HG02623 (cell line): ENCODE data around the gene MTA2.
"Not testable (repeated sequence)": the region's sequence is repeated elsewhere in the genome, so short reads cannot be mapped to it uniquely, and the experiment has no call there.

Experiments used
- ATAC-seq: cut with Tn5 transposase; IDR thresholded peaks from one replicate; pipeline ENCODE4 v1.9.1; 2021; ENCODE audit warnings: moderate library complexity; ENCODE audit not compliant: unreplicated experiment

MTA2 gene

GRCh38 chr11:62601372-62602140 is at the start of gene MTA2:
Gene MTA2 (minus strand): TSS chr11:62601865. CDS start chr11:62601450, 415 bp downstream.
- ATAC-seq = peak; percentile 68

DNA sequence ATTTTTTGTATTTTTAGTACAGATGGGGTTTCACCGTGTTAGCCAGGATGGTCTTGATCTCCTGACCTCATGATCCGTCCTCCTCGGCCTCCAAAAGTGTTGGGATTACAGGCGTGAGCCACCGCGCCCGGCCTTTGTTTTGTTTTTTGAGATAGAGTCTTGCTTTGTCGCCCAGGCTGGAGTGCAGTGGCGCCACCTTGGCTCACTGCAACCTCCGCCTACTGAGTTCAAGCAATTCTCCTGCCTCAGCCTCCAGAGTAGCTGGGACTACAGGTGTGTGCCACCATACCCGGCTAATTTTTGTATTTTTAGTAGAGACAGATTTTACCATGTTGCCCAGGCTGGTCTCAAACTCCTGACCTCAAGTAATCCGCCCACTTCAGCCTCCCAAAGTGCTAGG is 48.6 kb upstream of the MTA2 start:
- not testable (repeated sequence) for ATAC-seq

DNA sequence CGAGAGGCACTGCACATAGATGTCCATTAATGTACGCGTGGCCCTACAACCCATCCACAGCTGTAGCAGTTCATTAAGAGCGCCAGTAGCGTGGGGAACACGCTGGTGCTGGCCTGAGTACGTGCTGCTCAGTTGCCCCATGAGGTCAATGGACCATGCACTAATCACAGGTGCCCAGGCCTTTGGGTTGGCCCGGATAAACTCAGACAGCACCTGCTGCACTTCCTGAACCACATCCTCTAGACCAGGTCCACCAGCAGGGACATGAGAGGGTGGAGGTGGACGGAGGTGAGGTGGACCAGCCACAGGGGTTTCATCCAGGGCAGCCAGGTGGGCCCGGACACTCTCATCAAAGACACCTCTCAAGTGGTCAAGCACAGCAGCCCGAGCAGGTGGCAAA is 47.8 kb upstream of the MTA2 start:
- no peak for ATAC-seq

DNA sequence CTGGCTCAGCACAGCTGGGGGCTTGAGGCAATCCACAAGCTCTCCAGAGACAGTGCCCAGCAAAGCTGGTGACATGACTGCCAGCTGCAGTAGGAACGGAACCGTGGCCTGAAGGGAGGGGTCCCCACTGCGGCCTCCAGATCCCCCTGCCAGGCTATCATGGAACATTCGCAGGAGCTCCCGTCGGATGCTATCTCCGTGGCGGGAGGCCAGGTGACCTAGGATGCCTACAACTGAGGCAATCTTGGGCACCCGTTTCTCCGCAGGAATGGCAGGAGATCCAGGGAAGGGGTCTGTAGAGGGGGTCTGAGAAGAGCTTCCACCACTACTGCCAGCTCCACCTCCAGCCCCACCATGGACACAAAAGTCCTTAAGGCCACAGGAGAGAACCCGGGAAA is 47.3 kb upstream of the MTA2 start:
- no peak for ATAC-seq

DNA sequence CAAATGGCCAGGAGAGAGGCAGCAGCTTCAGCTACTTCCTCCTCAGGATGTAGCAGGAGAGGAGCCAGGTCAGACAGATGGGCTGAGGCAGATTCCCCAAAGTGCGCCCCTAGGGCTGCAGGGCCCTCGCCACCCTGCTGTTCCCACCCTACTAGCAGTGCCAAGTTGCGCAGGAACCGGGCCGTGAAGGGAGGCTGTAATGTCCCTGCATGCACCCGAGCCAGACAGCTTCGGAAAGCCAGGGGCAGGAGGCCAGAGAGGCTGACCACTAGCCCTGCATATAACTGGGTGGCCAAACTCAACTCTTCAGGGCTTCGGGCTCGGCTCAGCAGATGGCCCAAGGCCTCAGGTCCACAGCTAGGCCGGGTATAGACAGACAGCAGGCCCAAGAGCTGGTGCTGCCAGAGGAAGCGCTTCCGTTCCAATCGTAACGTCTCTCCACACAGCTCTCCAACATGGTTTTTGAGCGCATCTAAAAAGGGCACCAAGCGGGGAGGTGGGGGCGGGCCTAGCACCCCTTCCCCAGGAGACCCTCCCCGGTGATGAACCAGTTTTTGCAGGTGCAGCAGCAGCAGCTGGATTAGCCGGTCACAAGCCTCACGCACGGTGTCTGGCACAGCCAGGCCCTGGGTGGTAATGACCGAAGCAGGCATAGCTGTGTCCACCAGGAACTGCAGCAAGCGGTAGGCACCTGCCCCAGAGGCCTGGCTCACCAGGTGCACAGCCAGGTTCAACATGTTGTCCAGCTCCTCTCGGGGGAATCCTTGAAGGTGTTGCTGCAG is 46.7 kb upstream of the MTA2 start:
- no peak for ATAC-seq

GRCh38 chr11:62647609-62648005 is 45.9 kb upstream of the MTA2 start:
- ATAC-seq = no peak

DNA sequence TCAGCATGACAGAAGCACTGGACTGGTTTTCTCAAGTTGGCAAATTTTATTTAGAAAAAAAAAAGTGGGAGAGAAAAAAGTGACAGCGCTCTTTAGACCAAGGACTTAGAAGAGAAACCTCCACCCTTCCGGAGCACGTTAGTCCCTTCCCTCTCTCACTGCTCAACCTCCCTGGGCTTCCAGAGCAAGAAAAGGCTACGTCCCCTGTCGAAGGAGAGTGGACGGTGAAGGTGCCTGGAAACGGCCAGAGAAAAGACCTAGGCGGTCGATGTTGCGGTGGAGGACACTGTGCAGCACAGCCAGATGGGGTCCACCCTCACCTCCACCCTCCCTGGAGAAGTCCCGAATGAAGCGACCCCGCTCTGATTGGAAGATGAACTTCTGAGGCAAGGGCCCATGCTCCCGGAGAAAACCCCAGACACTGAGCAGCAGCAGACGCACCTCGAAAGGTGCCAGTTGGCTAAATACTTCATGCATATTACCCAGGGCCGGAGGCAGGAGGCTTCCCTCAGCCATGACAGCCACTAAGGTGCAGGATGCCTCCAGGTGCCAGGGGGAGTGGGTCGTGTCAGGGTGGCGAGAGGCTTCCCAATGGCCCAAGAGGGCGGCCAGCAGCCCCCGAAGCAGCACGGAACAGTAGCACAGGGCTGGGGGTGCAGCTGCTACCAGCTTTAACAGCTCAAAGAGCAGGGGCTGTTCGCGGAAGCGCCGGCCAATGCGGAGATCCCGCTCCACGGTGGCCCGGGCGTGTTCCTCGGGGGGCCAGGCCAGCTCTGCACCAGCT is 45.4 kb upstream of the MTA2 start:
- no peak for ATAC-seq

- ATAC-seq = peak; percentile 87
Measured at GRCh38 chr11:62645946-62646824, 44.5 kb upstream of the MTA2 start, which contains the start of gene GANAB. Gene GANAB (minus strand): TSS chr11:62646613. CDS start chr11:62646599, 14 bp downstream.

DNA sequence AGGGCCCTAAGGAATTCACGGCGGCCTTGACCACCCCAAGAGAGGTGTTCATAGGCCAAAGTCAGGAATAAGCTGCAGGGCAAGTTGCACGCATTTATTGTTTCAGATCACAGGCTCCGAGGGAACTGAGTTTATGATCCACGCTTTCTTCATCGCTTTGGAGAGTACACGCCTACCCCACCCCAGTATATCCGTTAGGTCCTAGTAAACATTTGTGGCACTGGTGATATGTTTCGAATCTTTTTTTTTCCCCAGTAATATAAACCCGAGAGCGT is 43.9 kb upstream of the MTA2 start:
- no peak for ATAC-seq

- no peak for ATAC-seq
Measured at GRCh38 chr11:62644220-62644619, 42.6 kb upstream of the MTA2 start.

- ATAC-seq = no peak
Measured at GRCh38 chr11:62632492-62632891, 30.8 kb upstream of the MTA2 start.

GRCh38 chr11:62627713-62628112 is 26.0 kb upstream of the MTA2 start:
- no peak for ATAC-seq

DNA sequence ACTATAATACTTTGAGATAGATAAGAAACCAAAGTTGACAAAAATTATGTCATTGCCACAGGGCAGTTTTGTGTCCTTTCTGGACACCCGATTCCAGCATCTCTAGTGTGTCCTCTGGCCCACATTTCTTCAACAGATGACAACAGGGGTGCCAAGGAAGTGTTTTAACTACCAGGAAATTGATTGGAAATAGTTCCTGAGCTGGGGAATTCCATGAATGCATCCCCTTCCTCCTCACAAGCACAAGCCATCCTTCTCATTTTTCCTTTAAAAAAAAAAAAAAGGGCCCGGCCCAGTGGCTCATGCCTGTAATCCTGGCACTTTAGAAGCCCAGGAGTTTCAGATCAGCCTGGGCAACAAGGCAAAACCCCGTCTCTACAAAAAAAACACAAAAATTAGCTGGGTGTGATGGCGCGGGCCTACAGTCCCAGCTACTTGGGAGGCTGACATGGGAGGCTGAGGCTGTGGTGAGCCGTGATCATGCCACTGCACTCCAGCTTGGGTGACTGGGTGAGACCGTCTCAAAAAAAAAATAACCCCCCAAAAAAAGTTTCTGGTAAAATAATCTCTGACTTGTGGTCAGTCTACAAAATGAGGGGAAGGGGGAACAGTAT is 20.9 kb upstream of the MTA2 start:
- no peak for ATAC-seq

DNA sequence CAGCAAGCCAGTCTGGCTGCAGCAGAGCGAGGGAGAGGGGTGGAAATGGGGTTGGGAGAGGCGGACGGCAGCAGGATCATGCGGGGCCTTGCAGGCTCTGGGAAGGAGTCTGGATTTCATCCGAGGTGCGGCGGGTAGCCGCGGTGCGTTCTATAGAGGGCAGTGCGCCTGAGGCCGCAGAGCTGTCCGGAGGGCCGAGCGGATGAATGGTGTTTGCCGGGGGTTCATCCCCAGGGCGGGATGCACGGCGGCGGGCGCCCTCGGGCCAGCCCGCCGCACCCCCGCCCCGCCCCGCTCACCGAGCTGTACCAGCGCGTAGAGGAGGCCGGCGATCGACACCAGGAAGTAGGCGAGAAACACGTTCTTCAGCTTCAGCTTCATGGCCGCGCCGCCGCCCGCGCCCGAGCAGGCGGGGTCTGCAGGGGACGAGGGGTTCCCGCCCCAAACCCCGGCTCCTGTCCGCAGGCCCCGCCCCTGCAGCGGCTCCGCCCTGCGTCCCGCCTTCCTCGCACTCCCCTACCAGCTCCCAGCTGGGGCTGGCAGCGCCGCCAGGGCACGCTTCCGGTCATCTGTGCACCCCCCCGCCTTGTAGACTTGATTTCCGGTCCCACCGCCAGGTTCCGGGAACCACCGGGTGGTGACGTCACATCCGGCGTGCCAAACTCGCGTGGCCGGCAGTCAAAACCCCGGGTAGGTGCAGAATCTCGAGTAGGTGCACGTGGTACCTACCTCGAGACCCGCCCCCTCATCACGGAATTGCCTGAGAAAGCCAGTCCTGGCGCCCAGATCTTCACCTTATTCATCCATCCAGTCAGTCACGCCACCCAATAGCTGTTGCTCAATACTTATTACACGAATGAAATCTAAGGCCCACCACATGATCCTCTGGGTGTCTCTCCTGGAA is 20.2 kb upstream of the MTA2 start, which contains the start of gene B3GAT3:
B3GAT3 (minus strand) TSS at position 420 of the 904 bp plus-strand sequence; CDS start at position 381, 39 bp downstream.
- peak; percentile 93 for ATAC-seq

GRCh38 chr11:62621027-62621566 is 19.4 kb upstream of the MTA2 start:
- no peak for ATAC-seq

DNA sequence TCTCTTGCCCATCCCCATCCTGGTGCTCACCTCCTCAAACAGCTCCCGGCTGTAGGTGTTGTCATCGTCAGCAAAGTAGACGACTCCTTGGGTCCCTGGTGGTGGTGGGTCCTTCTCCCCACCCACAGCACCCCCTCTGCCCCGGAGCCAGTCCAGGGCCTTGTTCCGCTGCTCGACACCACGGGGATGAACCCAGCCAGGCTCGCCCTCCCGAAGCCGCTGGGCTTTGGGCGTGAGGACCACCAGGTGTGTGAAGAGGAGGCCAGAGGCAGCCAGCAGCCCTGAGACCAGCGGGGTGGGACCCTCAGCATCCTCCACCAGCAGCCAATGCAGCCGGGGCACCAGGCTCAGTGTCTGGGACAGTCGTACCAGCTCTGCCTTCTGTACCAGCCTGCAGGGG is 15.3 kb upstream of the MTA2 start:
- ATAC-seq = not testable (repeated sequence)

GRCh38 chr11:62615521-62615920 is 13.9 kb upstream of the MTA2 start:
- no peak for ATAC-seq

DNA sequence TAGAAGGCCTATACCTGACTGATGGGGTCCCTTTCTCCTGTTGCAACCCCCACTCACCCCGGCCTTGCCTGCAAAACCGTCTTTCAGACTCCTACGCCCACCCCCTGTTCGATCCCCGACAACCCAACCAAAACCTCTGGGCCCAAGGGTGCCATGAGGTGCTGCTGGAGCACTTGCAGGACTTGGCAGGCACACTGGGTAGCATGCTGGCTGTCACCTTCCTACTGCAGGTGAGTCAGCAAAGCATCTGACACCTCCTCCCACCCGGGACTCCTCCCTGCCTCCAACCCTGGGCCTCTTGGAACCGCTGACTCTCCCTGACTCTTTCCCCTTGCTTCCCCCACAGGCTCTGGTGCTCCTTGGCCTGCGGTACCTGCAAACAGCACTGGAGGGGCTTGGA is 12.6 kb upstream of the MTA2 start:
- no peak for ATAC-seq

GRCh38 chr11:62613291-62613778 is 11.7 kb upstream of the MTA2 start:
- ATAC-seq = no peak
